GM19351 (cell line): ENCODE measurements around the gene NCEH1.
"Not testable (repeated sequence)": the region's sequence is repeated elsewhere in the genome, so short reads cannot be mapped to it uniquely, and the experiment has no call there.

ENCODE experiments used
- ATAC-seq: cut with Tn5 transposase; IDR thresholded peaks from one replicate; pipeline ENCODE4 v1.9.1; 2021; ENCODE audit warnings: mild to moderate bottlenecking, moderate library complexity; ENCODE audit not compliant: unreplicated experiment

NCEH1 gene

GRCh38 chr3:172708921-172709773, 1.7 kb downstream of the NCEH1 start:
- no peak for ATAC-seq

DNA sequence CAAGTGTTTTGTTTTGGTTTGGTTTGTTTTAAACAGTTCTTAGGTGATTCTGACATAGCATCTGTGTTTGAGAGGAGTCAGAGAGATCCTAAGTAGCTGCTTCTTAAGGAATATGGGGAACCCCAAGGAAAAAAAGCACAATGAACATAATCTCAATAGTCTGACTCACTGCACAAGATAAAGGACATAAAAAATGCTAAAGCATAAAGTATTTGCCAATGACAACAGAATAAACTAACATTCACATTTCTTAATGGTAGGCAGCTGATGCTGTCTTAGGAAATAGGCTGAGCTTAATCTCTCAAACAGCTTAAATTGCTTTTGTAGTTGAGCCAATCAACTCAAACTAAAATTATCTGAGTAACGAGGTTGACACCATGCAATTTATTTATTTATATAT, 2.9 kb downstream of the NCEH1 start:
- ATAC-seq: no peak

GRCh38 chr3:172707030-172707429, 3.8 kb downstream of the NCEH1 start:
- no peak for ATAC-seq

DNA sequence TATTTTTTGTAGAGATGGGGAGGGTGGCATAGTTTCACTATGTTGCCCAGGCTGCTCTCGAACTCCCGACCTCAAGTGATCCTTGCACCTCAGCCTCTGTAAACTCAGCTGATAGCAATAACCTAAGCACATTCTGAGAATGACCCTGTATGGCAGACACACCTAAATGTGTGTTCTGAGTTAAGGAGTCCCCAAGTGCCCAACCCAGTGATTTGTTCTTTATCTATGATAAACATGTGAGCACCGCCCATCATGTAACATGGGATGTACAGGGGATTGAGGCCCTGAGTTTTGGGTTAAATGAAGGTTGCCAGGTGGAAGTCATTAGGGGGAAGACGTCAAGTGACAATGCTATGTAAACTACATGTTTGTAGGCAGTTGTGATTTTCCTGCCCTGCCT, 5.7 kb downstream of the NCEH1 start:
- ATAC-seq: no peak

GRCh38 chr3:172704001-172704400, 6.9 kb downstream of the NCEH1 start:
- ATAC-seq: no peak

- ATAC-seq: not testable (repeated sequence)
Measured at GRCh38 chr3:172702731-172703130, 8.1 kb downstream of the NCEH1 start.

DNA sequence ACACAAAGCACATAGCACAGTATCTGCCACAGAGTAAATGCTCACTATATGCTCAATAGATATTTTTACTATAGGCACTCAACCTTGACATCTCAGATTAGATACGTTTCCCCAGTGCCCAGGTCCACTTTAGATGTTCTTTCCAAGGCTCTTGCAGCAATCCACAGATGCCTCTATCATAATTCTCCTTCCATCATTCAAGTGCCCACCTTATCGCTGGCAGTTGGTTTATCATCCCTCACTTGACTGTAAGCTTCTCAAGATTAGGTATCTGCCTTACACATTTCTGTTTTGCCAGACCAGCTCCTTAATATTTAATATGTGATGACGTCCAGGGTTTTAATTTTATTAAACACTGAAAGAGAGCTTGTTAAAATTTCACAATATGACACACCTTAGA, 8.6 kb downstream of the NCEH1 start:
- no peak for ATAC-seq

DNA sequence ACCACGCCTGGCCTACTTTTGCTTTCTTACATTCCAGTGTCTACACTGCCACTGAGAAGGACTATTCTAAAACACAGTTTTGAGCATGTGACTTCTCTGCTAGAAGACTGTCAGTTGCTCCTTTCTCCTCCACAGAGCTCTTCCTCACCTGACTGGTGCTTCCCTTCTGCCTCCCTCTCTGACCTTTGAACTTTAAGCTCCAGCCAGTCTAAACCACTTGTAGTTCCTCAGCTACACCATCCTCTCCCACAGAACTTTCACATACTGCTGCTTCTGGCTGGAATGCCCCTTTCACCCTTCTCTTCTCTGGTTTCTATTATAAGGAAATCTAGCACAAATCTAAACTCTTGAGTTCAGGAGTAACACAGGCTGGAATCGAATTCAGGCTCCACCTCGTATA, 9.1 kb downstream of the NCEH1 start:
- ATAC-seq: no peak

DNA sequence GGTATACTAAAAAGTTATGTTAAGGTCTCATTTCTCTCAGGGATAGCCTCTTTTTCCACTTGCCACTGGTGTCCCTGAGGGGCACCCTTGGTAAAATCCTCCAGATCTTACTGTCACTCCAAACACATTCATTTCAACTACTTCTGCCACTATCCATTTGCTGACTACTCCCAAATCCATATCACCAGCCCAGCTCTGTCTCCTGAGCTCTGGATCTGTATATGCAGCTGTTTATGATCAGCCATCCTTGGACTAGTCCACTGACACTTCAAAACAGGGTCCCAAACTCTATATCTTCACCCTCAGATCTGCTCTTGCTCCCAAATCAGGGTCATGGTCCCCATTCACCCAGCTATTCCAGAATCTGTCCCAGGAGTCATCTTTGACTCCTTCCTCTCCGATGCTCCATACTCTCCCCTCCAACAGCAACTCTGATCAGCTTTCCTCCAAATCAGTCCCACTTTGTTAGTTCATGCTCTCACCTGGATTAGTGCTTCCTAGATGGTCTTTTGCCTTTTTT, 9.9 kb downstream of the NCEH1 start:
- ATAC-seq: no peak

GRCh38 chr3:172700256-172700655, 10.6 kb downstream of the NCEH1 start:
- no peak for ATAC-seq

GRCh38 chr3:172699031-172699430, 11.8 kb downstream of the NCEH1 start:
- no peak for ATAC-seq

DNA sequence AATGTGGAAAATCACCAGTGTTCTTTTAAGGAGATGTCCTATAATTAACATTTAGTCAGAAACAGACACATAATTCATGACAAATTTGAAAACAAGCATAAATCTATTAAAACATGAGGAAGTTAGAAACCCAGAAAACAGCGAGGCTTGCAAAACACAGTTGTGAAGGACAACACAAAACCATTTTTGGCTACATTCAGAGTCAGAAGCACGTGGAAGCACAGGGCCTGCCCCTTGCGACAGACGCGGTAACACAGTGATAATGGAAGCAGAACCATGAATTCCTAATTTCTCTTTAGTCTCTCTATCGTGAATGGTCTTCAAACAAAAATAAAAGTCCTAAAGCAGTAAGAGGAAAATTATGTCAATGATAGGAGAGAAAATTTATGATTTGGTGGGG, 12.2 kb downstream of the NCEH1 start:
- no peak for ATAC-seq

DNA sequence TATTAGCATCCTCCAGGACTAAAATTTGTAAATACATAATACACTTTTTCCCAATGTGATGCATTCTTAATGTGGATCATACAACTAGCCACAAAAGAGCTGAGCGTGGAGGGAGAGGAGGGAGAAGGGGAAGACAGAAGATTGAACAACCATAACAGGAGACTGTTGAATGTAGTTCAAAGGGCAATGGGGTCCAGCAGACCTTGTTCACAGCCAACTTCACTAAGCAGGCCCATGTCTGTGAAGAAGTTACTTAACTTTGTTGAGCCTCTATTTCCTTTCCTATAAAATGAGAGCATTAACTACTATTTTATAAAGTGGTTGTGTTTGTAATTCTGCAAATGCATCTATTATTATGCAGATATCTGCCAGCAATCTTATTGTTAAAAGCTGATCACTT, 13.3 kb downstream of the NCEH1 start:
- ATAC-seq: no peak

DNA sequence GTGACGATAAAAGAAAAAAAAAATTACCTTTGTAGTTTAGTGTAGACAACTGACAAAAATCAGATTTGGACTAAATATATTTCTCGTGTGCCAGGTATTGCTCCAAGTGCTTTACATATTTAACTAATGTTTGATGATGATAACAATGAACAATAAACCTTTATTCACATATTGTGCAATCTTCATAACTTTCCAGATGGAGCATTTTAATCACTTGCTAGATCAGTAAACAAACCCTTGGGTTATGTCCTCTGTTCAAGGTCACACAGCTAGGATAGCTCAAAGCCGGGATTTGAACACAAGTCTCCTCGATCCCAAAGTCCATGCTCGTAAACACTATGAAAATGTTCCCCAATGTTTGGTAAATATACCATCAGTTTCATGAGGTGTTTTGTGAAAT, 14.5 kb downstream of the NCEH1 start:
- ATAC-seq: no peak

- no peak for ATAC-seq
Measured at GRCh38 chr3:172694573-172695246, 16.2 kb downstream of the NCEH1 start.

- peak; percentile 77 for ATAC-seq
Measured at GRCh38 chr3:172692751-172693338, 18.0 kb downstream of the NCEH1 start.

GRCh38 chr3:172690936-172691335, 19.9 kb downstream of the NCEH1 start:
- no peak for ATAC-seq

- ATAC-seq: no peak
Measured at GRCh38 chr3:172688588-172688987, 22.3 kb downstream of the NCEH1 start.

GRCh38 chr3:172687501-172687900, 23.4 kb downstream of the NCEH1 start:
- ATAC-seq: no peak

GRCh38 chr3:172685331-172686214, 25.3 kb downstream of the NCEH1 start:
- ATAC-seq: no peak

DNA sequence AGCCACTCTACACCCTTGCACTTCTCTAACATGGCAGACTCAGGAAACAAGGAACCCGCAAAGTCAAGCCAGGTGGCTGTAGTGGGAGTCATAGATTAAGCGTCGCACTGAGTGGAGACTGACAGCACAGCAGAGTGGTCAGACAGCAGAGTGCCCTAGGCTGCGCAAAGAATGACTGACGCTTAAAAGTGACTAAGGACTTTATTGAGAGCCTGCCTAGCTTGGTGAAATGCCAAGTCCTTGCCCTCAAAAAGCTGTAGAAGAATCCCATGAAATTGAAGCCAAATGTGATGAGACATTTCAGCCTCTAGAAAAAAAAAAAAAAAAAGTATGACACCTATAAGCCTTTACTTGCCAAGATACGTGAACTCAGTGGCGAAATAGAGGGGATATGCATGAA, 30.2 kb downstream of the NCEH1 start:
- ATAC-seq: no peak
